HG03045 (cell line): ENCODE measurements around the gene AP4B1.

Experiments
- ATAC-seq: cut with Tn5 transposase; IDR thresholded peaks from one replicate; pipeline ENCODE4 v1.9.1; 2021; ENCODE audit warnings: mild to moderate bottlenecking, moderate library complexity; ENCODE audit not compliant: unreplicated experiment

AP4B1 gene

GRCh38 chr1:113930499-113931161, 26.0 kb upstream of the AP4B1 start:
- ATAC-seq: peak; percentile 28

DNA sequence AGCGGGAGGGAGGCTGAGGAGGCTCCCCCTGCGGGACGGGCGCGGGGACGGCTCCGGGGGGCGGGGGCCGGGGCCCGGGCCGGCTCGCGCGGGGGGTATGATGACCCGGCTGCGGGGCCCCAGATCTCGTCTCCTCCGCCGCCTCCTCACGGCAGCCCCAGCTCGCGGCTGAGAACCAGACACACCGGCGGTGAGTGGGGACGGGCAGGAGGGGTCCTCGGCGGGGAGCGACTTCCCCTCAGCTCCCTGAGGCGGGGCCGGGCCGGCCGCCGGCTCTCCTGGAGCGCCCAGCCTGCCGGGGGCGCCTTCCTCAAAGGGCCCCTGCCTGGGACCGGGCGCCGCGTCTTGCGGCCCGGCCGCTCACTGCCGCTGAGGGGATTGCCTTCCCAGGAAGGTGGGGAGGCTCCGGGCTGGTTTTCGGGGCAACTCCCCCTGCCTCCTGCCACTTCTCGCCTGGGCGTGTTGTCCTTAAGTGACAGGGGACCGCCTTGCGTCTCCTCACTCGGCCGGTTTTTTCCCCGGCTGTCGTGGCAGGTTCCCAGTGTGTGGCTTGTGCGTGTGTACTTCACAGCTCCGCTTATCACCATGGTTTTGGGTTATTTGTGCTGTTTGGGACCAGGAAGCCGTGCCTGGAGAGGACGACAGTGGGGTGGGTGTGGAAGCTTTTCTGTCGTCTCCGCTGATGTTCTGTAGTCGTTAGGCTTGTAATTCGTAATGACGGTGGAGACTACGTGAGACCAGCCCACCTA, 25.3 kb upstream of the AP4B1 start:
- ATAC-seq: peak; percentile 43

GRCh38 chr1:113928941-113929749, 24.5 kb upstream of the AP4B1 start, which contains the start of gene HIPK1:
HIPK1 (plus strand) TSS chr1:113929324.
- peak; percentile 72 for ATAC-seq

DNA sequence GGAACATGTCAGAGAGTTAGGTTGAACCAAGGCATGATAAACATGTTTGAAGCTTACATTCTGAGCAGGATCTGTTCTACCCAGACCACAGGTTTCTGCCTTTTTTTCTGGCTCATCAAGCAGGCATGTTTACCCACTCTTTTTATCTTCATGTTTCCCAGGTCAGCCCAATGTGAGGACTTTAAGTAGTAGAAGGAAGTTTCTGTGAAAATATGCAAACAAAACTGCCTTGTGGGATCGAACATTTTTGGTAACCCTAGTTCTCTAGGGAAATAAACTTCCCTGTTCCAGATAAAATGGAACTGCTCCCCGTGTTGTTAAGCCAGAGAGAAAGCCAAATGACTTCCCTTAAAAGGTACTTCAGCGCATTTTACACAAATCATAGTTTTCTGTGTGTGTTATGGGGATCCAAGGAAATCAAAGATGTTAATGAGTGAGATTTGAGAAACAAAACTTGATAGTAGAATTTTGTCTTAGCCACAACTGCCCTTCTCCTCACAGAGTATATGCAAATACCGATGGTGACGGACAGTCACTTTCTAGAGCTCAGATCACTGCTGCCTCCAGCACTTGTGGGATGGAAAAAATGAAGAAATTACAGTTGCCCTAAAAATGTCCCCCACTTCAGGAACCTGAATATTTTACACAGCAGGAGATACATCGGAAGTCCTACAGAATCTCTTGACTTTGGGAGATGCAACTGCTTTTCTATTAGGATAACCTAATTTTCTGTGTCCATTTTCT, 23.8 kb upstream of the AP4B1 start:
- no peak for ATAC-seq

DNA sequence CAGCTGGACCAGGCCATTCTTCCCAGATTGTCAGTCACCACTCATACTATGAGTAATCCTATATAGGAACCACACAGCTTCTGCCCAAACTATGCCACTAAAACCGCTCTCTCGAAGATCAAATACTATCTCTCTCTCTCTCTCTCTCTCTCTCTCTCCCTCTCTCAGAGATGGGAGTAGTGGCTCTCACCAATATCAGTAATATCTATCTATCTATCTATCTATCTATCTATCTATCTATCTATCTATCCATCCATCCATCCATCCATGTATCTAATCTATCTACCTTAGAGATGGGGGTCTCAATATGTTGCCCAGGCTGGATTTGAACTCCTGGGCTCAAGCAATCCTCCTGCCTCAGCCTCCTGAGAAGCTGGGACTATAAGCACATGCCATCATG, 19.9 kb upstream of the AP4B1 start:
- no peak for ATAC-seq

- no peak for ATAC-seq
Observed at GRCh38 chr1:113922957-113923356, 18.4 kb upstream of the AP4B1 start.

DNA sequence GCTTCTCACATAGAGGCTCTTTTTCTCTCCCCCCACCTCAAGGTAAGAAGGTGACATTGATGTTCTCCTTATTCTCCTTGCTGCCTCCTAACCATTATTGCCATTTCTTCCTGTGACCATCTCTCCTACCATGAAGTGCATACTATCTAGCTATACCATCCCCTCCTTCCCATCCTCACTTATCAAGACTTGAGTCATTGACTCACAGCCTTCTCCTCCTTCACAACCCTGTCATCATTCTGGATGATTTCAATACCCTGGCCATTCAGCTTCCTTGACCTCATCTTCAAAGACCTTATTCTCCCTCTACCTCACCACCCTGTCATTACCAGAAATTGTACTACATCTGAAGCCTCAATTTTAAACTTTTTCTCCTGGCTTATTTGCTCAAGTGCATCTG, 13.6 kb upstream of the AP4B1 start:
- ATAC-seq: no peak

DNA sequence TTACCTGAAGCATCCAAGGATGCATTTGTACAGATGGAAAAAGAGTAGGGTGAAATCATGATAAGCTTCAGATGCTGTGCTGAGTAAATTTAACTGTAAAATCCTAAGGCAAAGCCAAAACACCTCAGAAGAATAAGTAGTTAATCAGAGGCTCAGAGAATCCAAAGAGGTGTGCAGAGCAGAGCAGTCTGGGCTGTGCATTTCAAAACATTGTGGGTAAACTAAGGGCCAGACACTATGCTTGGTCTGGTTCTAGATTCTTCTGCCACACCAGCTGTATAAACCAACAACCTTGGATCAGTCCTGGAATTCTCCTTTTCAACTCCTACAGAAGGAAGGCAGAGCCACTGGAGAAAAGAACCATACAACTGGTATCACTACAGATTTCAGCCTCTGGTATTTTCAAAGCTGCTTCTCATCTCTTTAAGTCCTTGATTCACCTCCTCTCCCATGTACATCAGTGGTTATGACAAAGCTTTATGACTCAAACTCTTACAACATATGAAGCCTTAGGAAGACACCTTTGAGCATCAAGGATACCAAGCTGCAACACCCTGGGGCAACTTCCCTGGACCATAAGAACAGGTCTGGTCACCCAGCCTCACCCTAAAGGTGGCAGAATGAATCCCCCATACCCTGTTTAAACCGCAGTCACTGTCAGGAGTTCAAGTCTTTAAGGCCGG, 12.9 kb upstream of the AP4B1 start:
- no peak for ATAC-seq

DNA sequence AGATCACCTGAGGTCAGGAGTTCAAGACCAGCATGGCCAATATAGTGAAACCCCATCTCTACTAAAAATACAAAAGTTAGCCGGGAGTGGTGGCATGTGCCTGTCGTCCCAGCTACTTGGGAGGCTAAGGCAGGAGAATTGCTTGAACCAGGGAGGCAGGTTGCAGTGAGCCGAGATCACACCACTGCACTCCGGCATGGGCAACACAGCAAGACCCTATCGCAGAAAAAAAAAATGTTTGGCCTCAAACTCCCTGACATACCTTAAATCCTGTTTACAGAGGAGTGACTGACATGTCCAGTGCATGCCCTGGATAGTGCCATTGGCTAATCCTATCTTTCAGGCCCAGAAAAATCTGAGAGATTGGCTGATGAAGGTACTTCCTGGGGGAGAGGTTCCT, 12.4 kb upstream of the AP4B1 start:
- ATAC-seq: no peak

DNA sequence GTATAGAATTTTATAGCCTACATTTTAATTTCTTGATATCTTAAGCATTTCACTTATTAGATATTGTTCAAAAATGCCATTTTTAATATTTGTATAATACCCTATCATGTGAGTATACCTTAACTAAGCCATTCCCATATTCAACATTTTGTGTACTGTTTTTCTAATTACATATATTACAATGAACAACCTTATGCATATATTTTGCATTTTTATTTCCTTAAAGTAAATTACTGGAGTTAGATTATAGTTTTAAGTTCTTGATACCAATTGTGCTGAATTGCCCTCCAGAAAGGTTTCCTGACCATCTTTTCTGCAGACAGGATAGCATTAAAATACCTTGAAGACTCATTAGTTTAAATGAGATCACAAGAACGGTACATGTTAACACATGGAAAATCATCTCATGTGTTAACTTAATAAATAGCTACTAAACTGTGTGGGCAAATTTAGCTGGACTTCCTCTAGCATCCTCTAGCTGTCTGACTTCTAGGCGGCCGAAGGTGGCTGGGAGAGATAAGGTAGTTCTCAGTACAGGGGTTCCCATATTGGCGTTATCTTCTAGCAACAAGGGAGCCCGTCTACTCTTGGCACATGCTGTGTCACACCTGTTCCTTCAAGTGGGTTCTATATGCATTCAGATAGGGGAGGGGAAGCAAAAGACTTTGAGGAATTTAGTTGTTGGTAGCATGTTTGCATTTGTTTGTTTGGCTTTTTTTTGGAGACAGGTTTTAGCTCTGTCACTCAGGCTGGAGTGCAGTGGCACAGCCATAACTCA, 9.5 kb upstream of the AP4B1 start:
- no peak for ATAC-seq

DNA sequence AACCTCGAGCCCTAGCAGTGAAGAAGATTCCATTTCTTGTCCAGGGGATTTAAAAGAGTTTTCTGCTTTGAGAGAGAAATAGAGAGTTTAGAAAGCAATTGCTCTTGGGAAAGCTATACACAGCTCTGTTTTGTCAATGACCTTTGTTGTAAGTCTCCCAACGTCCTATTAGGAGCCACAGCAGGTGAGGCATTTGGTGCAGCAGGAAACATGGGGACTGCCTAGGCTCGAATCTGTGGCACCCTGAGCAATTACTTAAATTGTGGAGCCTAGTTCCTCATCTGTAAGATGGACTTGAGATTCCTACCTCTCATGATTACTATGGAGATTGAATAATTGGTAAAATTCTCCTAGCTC, 8.7 kb upstream of the AP4B1 start:
- no peak for ATAC-seq

DNA sequence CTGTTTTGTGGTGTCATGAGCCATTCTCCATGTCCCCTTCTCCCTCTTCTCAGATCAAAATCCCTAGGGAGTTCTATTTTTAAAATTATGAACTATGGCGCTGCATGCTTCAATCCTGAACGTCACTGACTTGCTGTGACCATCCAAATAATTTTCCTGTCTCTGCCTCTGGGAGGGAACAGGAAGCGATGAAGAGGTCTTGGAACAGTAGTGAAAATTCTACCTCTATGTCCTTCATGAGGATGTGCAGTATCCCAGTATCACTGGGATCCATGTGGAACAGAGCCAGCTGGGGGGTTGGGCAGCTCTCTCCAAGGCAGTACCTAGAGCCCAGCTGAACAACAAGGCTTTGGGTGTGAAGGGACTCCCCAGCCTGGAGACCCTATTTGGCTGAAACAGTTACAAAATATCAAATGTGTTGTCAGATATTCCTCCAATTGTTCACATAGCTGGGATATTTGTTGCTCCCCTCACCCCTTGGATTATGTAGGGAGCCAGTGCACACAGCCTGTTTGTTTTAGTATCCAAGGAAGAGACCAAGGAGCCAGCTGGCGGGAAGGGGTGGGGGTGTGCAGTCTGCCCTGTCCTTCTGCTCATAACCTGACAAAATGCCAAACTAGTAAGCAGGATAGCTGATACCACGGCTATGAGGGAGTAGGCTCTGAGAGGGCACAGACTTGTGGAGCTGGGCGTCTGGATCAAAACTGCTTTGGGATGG, 8.2 kb upstream of the AP4B1 start:
- ATAC-seq: no peak

DNA sequence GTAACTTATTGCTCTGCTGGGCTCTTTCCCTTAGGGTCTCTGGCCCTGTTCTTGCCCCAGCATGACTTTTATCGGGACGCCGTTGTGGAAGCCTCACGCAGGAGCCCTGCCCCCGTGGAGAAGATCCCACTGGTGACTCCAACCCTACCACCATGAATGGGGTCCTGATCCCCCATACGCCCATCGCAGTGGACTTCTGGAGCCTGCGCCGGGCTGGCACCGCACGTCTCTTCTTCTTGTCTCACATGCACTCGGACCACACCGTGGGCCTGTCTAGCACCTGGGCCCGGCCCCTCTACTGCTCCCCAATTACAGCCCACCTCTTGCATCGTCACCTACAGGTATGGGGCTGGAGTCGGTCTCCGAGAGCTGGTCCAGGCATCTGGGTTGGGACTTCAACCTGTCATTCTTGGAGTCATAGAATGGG, 849 bp upstream of the AP4B1 start:
- ATAC-seq: peak; percentile 2

GRCh38 chr1:113904293-113904673, 316 bp downstream of the AP4B1 start:
- ATAC-seq: peak; percentile 31

- ATAC-seq: no peak
Observed at GRCh38 chr1:113903501-113904292, 902 bp downstream of the AP4B1 start.

GRCh38 chr1:113901191-113901590, 3.4 kb downstream of the AP4B1 start:
- no peak for ATAC-seq

- no peak for ATAC-seq
Observed at GRCh38 chr1:113899111-113899510, 5.5 kb downstream of the AP4B1 start.

- ATAC-seq: no peak
Observed at GRCh38 chr1:113898241-113898814, 6.3 kb downstream of the AP4B1 start.
